GM12878 (cell line): ENCODE measurements around the gene TAS2R30. TPM values are rescaled to one million over a fixed set of nuclear protein-coding genes. Genes with fewer than 3 reads are reported as not detected.

Experiments
- ATAC-seq: fragments of 200-7000 bp; cut with Tn5 transposase; 3 replicates; pipeline ENCODE4 v1.9.1; 2020; ENCODE audit warnings: mild to moderate bottlenecking, moderate library complexity
- BruUV-seq: library from RNA; stranded (reverse); fragments of 400-500 nt; replicated peaks from 2 replicates; lab custom pipeline; 2021; lab: Mats Ljungman, UMichigan
- CTCF ChIA-PET: fragments of 300-600 bp; sonication (Branson Sonifier 250); formaldehyde crosslinking; extraction: SDS; loops from one replicate; lab custom pipeline; 2021; ENCODE audit warnings: inconsistent platforms; lab: Yijun Ruan, JAX
- POLR2A ChIA-PET: fragments of 350-600 bp; formaldehyde crosslinking; extraction: SDS; loops from one replicate; lab custom pipeline; 2021; ENCODE audit warnings: inconsistent platforms; lab: Charles Lee
- RAD21 ChIA-PET: fragments of 300-600 bp; sonication (Branson Sonifier 250); formaldehyde crosslinking; loops from one replicate; lab custom pipeline; 2023; ENCODE audit warnings: antibody characterized with exemption; ENCODE audit not compliant: unreplicated experiment; lab: Charles Lee
- SMC1A ChIA-PET: fragments of 300-600 bp; sonication (Branson Sonifier 250); formaldehyde crosslinking; loops from one replicate; lab custom pipeline; 2023; ENCODE audit not compliant: unreplicated experiment, uncharacterized antibody; lab: Charles Lee
- DNase-seq: peaks from one replicate; pipeline ENCODE4 v3.0.0-alpha.2; 2011; ENCODE audit warnings: low read depth, low spot score
- FAIRE-seq: peaks from 3 replicates; lab custom pipeline; 2011; peaks lifted over from hg19 to GRCh38; lab: Jason Lieb, UNC
- H2AFZ ChIP-seq: 2 replicates; pipeline ENCODE4 v1.6.0; 2011; ENCODE audit warnings: low read depth, low read length, control low read depth; ENCODE audit not compliant: control insufficient read depth
- H3K27ac ChIP-seq: 2 replicates; pipeline ENCODE4 v1.5.1; 2011; ENCODE audit warnings: control low read depth; ENCODE audit not compliant: control insufficient read depth, insufficient read depth
- H3K27me3 ChIP-seq, 2 experiments: replicated peaks in 1 of 2; 2 replicates each; pipeline versions ENCODE4 v1.6.0 to v1.6.1; 2011; ENCODE audit warnings: low read length in 1 of 2; ENCODE audit not compliant: control insufficient read depth in 2 of 2, insufficient read depth in 2 of 2
- H3K36me3 ChIP-seq, 2 experiments: 2 replicates each; pipeline ENCODE4 v1.5.1; 2011; ENCODE audit warnings: low read length in 1 of 2; ENCODE audit not compliant: control insufficient read depth in 2 of 2, insufficient read depth in 2 of 2
- H3K4me1 ChIP-seq: 2 replicates; pipeline ENCODE4 v1.6.1; 2011; ENCODE audit warnings: mild to moderate bottlenecking, low read length, moderate library complexity, mixed read lengths; ENCODE audit not compliant: control insufficient read depth, insufficient read depth
- H3K4me2 ChIP-seq: 2 replicates; pipeline ENCODE4 v1.6.0; 2011; ENCODE audit warnings: control low read depth; ENCODE audit not compliant: control insufficient read depth, insufficient read depth
- H3K4me3 ChIP-seq: fragments of 200-600 bp; sonication (generic); 2 replicates; pipeline ENCODE4 v1.5.1; 2016
- H3K79me2 ChIP-seq: 2 replicates; pipeline ENCODE4 v1.6.0; 2011; ENCODE audit warnings: low read length; ENCODE audit not compliant: control insufficient read depth, insufficient read depth
- H3K9ac ChIP-seq: 2 replicates; pipeline ENCODE4 v1.8.0; 2011; ENCODE audit warnings: low read length, control low read depth, mixed read lengths; ENCODE audit not compliant: control insufficient read depth, insufficient read depth
- H3K9me3 ChIP-seq: replicated peaks from 3 replicates; pipeline ENCODE4 v1.5.1; 2011; ENCODE audit warnings: mild to moderate bottlenecking, low read length; ENCODE audit not compliant: control insufficient read depth, insufficient read depth
- H4K20me1 ChIP-seq: 2 replicates; pipeline ENCODE4 v1.6.0; 2011; ENCODE audit not compliant: control insufficient read depth, insufficient read depth
- ATF2 ChIP-seq: IDR thresholded peaks from 2 replicates; pipeline ENCODE4 v1.6.1; 2012; ENCODE audit warnings: low read length, inconsistent platforms
- HCFC1 ChIP-seq: fragments of 150-350 bp; IDR thresholded peaks from 2 replicates; pipeline ENCODE4 v1.6.1; 2014; ENCODE audit warnings: low read length
- HDGF ChIP-seq: fragments of 450-650 bp; IDR thresholded peaks from 2 replicates; pipeline ENCODE4 v1.6.1; 2016; ENCODE audit warnings: antibody characterized with exemption
- LARP7 ChIP-seq: fragments of 450-650 bp; IDR thresholded peaks from 2 replicates; pipeline ENCODE4 v1.6.1; 2017; ENCODE audit warnings: mild to moderate bottlenecking
- MAX ChIP-seq: IDR thresholded peaks from 2 replicates; pipeline ENCODE4 v1.6.1; 2012; ENCODE audit warnings: low read depth, low read length, improper control_type of control experiment
- NBN ChIP-seq: fragments of 450-650 bp; IDR thresholded peaks from 2 replicates; pipeline ENCODE4 v1.6.1; 2016
- NFXL1 ChIP-seq: fragments of 450-650 bp; IDR thresholded peaks from 2 replicates; pipeline ENCODE4 v1.6.1; 2017; ENCODE audit warnings: antibody characterized with exemption, mild to moderate bottlenecking, borderline replicate concordance
- REST ChIP-seq: IDR thresholded peaks from 2 replicates; pipeline ENCODE4 v1.6.1; 2012; ENCODE audit warnings: mild to moderate bottlenecking, low read depth, low read length
- RFX5 ChIP-seq: IDR thresholded peaks from 2 replicates; pipeline ENCODE4 v1.6.1; 2011; ENCODE audit warnings: low read depth, low read length, improper control_type of control experiment
- SP1 ChIP-seq: IDR thresholded peaks from one replicate; pipeline ENCODE4 v1.6.1; 2011; ENCODE audit warnings: low read depth, low read length
- SUZ12 ChIP-seq: fragments of 200-600 bp; sonication (generic); IDR thresholded peaks from one replicate; pipeline ENCODE4 v1.6.1; 2018; ENCODE audit warnings: antibody characterized with exemption, mild to moderate bottlenecking; ENCODE audit not compliant: unreplicated experiment
- USF1 ChIP-seq: IDR thresholded peaks from 2 replicates; pipeline ENCODE4 v1.6.1; 2011; ENCODE audit warnings: borderline replicate concordance, low read depth, mild to moderate bottlenecking, moderate library complexity, mixed read lengths, low read length; ENCODE audit not compliant: insufficient read depth; ENCODE audit errors: extremely low read length
- WRNIP1 ChIP-seq: IDR thresholded peaks from 2 replicates; pipeline ENCODE4 v1.6.1; 2011; ENCODE audit warnings: low read depth, low read length, improper control_type of control experiment, borderline replicate concordance
- WGBS: methylation state at CpG from one replicate; pipeline ENCODE4 v1.1.6; 2016; ENCODE audit warnings: low lambda C conversion rate; ENCODE audit not compliant: insufficient replicate concordance, insufficient coverage; ENCODE audit errors: missing lambda C conversion rate; 5-methylcytosine and 5-hydroxymethylcytosine counted together
- in situ Hi-C: fragments of 300-500 bp; cut with MboI; formaldehyde crosslinking; loops from 9 replicates; pipeline ENCODE4 v1.14.3; 2018; ENCODE audit warnings: mixed read lengths
- intact Hi-C: fragments of 100-400 bp; cut with micrococcal nuclease; formaldehyde crosslinking; loops from one replicate; pipeline ENCODE4 v1.14.2; 2022; ENCODE audit not compliant: unreplicated experiment
- polyA plus RNA-seq, 11 experiments: library from polyadenylated mRNA; depleted of rRNA in 4 of 11; unstranded in 6 of 11; stranded (reverse) in 5 of 11; fragments of >200 nt; fragmentation: Nextera tagmentation in 4 of 11; fragmentation: Illumina TruSeq in 1 of 11; extraction: Ambion mirVana in 4 of 11; extraction: Trizol in 1 of 11; gene quantifications; 1 replicate in 1 of 11; 2 replicates in 10 of 11; pipeline versions ENCODE4 v1.2.1 to v1.2.3, GENCODE V29; 2011 to 2016; ENCODE audit warnings: inconsistent platforms in 2 of 11, missing spikeins in 2 of 11, low read depth in 1 of 11
- total RNA-seq, 4 experiments: library from RNA; depleted of rRNA in 3 of 4; stranded (reverse); fragments of >200 nt in 3 of 4; fragmentation: Illumina TruSeq in 1 of 4; extraction: Trizol in 1 of 4; gene quantifications; 2 replicates each; pipeline versions ENCODE4 v1.2.1 to v1.2.3, GENCODE V29; 2013 to 2021

TAS2R30 gene
- total and polyA plus RNA-seq, 10 of the 15 experiments (the other 5 are each of a cell fraction or from before 2014, with no cell fraction given), result 0.09 to 5.9 (median 0.54) TPM; not detected in 3

- Histone ChIP-seq H3K9ac (no peak overlapping the region), H3K27me3 (no peaks in the 10 kb centered on the region), H3K9me3 (peaks cover 3% of the 10 kb centered on the region; the same call in 2 of the 3 replicates), H2AFZ (no peak overlapping the region), H4K20me1 (no peaks in the 10 kb centered on the region), H3K36me3 (no peaks in the 10 kb centered on the region), H3K4me2 (no peak overlapping the region), H3K79me2 (peaks cover 3% of the 10 kb centered on the region), H3K27ac (no peak overlapping the region), H3K4me1 (no peaks in the 10 kb centered on the region), H3K4me3 (no peak overlapping the region)
- ATAC-seq (no peak), DNase-seq (no peak), FAIRE-seq (no peak)
- POLR2A ChIA-PET, result no interaction called here
- CTCF ChIA-PET, result interaction anchor here (1.0 kb wide), 1 partner anchor 39 kb away, joined by 3 read pairs; no protein-coding TSS in a partner anchor
- in situ Hi-C loops (no loop called here), intact Hi-C loops (no loop called here)
- no TSS peak for BruUV-seq
- RAD21 ChIA-PET, result no interaction called here
- SMC1A ChIA-PET, result interaction anchor here (1.7 kb wide), 1 partner anchor 23 kb away, joined by 6 read pairs; no protein-coding TSS in a partner anchor
- 91% methylated on average over 5 of the region's 5 CpGs for WGBS
- TF ChIP-seq HDGF (no peak), HCFC1 (no peak), MAX (no peak), USF1 (no peak), SUZ12 (no peak), LARP7 (no peak), NFXL1 (no peak), SP1 (no peak), ATF2 (no peak), WRNIP1 (no peak), REST (no peak), RFX5 (no peak), NBN (no peak)
Measured at GRCh38 chr12:11144297-11144696, 9.9 kb upstream of the TAS2R30 start.
